Stomach (tissue), 9 donors: ENCODE data around the gene HYOU1. TPM values are rescaled to one million over a fixed set of nuclear protein-coding genes. Genes with fewer than 3 reads are reported as not detected.

ENCODE experiments used
- DNase-seq, 2 donors: peaks; one replicate each; pipeline versions ENCODE4 v3.0.0 to v3.0.0-alpha.2; 2013 to 2019
- H3K27ac ChIP-seq, 5 donors: fragments of 200-600 bp in 4 of 5; sonication (generic) in 4 of 5; one replicate each; pipeline ENCODE4 v1.5.1; 2013 to 2019; ENCODE audit warnings: mild to moderate bottlenecking in 1 of 5, moderate library complexity in 1 of 5
- H3K27me3 ChIP-seq, 3 donors: fragments of 200-600 bp; sonication (generic); one replicate each; pipeline ENCODE4 v1.5.1; 2017 to 2019; ENCODE audit warnings: mixed run types in 1 of 3
- H3K36me3 ChIP-seq, 4 donors: fragments of 200-600 bp; sonication (generic); 1 replicate in 3 of 4; 2 replicates in 1 of 4; pipeline ENCODE4 v1.5.1; 2016 to 2019
- H3K4me1 ChIP-seq, 4 donors: fragments of 200-600 bp; sonication (generic); one replicate each; pipeline ENCODE4 v1.5.1; 2016 to 2019
- H3K4me3 ChIP-seq, 4 donors: fragments of 200-600 bp; sonication (generic) in 3 of 4; one replicate each; pipeline ENCODE4 v1.5.1; 2016 to 2019; ENCODE audit warnings: mild to moderate bottlenecking in 1 of 4
- H3K9me3 ChIP-seq, 4 donors: fragments of 200-600 bp; sonication (generic); one replicate each; pipeline ENCODE4 v1.5.1; 2016 to 2019
- EP300 ChIP-seq: sonication (generic); formaldehyde crosslinking; IDR thresholded peaks from one replicate; pipeline ENCODE4 v1.6.1; 2017; ENCODE audit warnings: antibody characterized with exemption
- POLR2A ChIP-seq, 4 donors: fragments of 450-650 bp; IDR thresholded peaks; one replicate each; pipeline ENCODE4 v1.6.1; 2016; ENCODE audit warnings: antibody characterized with exemption in 4 of 4, control low read depth in 2 of 4, mild to moderate bottlenecking in 1 of 4, moderate library complexity in 1 of 4
- POLR2AphosphoS5 ChIP-seq, 3 donors: sonication (generic); formaldehyde crosslinking; IDR thresholded peaks; one replicate each; pipeline ENCODE4 v1.6.1; 2016; ENCODE audit warnings: antibody characterized with exemption in 3 of 3
- WGBS, 5 donors: extraction: QIAGEN DNeasy Blood & Tissue Kit in 3 of 5; methylation state at CpG; one replicate each; pipeline versions ENCODE4 v1.1.5 to v1.1.7; 2013 to 2018; 5-methylcytosine and 5-hydroxymethylcytosine counted together
- intact Hi-C: fragments of 100-400 bp; cut with DNase I; formaldehyde crosslinking; loops from one replicate; pipeline ENCODE4 v1.15.1; 2023; ENCODE audit warnings: low total_unique reads
- polyA plus RNA-seq, 3 donors: library from polyadenylated mRNA; stranded (reverse); fragments of 200-250 nt; gene quantifications; one replicate each; pipeline ENCODE4 v1.2.3, GENCODE V29; 2013
- total RNA-seq, 5 donors: library from RNA; depleted of rRNA; stranded (reverse); fragments of >200 nt; gene quantifications; one replicate each; pipeline versions ENCODE4 v1.1.0 to v1.2.3, GENCODE V29; 2014 to 2016
- TF ChIP-seq, protein P1 (sequence below), 7 experiments: fragments of 450-650 bp in 4 of 7; fragments of 200-600 bp in 3 of 7; sonication (generic) in 3 of 7; IDR thresholded peaks; one replicate each; pipeline ENCODE4 v1.5.1; 2016 to 2019; ENCODE audit warnings: antibody characterized with exemption in 7 of 7, control low read depth in 2 of 7, mild to moderate bottlenecking in 1 of 7
- donor health status: healthy with polysubstance abuse.
- donor health status: Bipolar disorder and iron deficiency.
- donor health status: healthy.

Gene HYOU1
- total and polyA plus RNA-seq, 8 donors: 12.7 to 127 (median 62.6) TPM

DNA sequence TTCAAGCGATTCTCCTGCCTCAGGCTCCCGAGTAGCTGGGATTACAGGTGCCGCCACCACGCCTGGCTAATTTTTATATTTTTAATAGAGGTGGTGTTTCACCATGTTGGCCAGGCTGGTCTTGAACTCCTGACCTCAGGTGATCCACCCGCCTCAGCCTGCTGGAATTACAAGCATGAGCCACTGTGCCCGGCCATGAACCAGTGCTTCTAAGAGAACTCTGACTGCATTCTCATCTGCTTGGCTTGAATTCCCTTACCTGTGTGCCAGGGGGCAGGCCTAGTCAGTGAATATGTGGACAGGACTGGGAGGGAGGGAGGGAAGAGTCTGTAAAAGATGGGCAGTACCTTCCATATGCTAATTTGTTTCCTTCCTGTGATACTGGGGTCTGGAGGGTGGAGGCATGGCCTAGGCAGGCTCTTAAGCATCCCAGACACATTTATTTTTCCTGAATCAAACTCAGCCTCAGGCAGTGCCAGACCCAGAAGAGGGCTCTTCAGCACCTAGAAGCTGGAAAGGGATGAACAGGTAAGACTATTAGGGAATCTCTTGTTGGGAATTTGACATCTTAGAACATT lies 45.4 kb downstream of the HYOU1 start:
- H3K27ac ChIP-seq: no peak overlapping the region
- H3K27me3 ChIP-seq: no peaks in the 10 kb centered on the region
- H3K36me3 ChIP-seq: peaks cover 61 to 99% (median 97%) of the 10 kb centered on the region in 4 donors
- no peaks in the 10 kb centered on the region for H3K9me3 ChIP-seq
- intact Hi-C loops: no loop called here
- TF ChIP-seq EP300: no peak
- DNase-seq: no peak
- H3K4me1 ChIP-seq: peaks cover 6 to 20% (median 15%) of the 10 kb centered on the region in 4 donors
- 85 to 88% (median 86%) methylated on average over 6 of the region's 6 CpGs for WGBS, 5 donors
- H3K4me3 ChIP-seq: no peak overlapping the region

DNA sequence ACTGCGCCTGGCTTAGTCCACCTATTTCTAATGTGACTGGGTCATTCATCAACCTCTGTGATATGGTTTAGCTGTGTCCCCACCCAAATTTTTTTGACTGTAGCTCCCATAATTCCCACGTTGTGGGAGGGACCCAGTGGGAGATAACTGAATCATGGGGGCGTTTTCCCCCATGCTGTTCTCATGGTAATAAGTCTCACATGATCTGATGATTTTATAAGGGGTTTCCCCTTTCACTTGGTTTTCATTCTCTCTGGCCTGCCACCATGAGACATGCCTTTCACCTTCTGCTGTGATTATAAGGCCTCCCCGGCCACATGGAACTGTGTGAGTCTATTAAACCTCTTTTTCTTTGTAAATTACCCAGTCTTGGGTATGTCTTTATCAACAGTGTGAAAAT lies 50.3 kb downstream of the HYOU1 start:
- no peak for DNase-seq
- no peak overlapping the region for H3K4me3 ChIP-seq
- no peaks in the 10 kb centered on the region for H3K27me3 ChIP-seq
- TF ChIP-seq POLR2AphosphoS5 (IDR thresholded peaks at IDR 0.05) (no peak), EP300 (no peak), POLR2A (IDR thresholded peaks at IDR 0.05) (no peak)
- TF ChIP-seq, protein P1, sequence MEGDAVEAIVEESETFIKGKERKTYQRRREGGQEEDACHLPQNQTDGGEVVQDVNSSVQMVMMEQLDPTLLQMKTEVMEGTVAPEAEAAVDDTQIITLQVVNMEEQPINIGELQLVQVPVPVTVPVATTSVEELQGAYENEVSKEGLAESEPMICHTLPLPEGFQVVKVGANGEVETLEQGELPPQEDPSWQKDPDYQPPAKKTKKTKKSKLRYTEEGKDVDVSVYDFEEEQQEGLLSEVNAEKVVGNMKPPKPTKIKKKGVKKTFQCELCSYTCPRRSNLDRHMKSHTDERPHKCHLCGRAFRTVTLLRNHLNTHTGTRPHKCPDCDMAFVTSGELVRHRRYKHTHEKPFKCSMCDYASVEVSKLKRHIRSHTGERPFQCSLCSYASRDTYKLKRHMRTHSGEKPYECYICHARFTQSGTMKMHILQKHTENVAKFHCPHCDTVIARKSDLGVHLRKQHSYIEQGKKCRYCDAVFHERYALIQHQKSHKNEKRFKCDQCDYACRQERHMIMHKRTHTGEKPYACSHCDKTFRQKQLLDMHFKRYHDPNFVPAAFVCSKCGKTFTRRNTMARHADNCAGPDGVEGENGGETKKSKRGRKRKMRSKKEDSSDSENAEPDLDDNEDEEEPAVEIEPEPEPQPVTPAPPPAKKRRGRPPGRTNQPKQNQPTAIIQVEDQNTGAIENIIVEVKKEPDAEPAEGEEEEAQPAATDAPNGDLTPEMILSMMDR (IDR thresholded peaks at IDR 0.05): no peak
- no peaks in the 10 kb centered on the region for H3K9me3 ChIP-seq
- H3K4me1 ChIP-seq: no peaks in the 10 kb centered on the region
- intact Hi-C loops: no loop called here
- H3K36me3 ChIP-seq: peaks cover 33 to 98% (median 93%) of the 10 kb centered on the region in 4 donors
- no peak overlapping the region for H3K27ac ChIP-seq
- WGBS, 5 donors: 82 to 90% (median 84%) methylated on average over 4 of the region's 4 CpGs

DNA sequence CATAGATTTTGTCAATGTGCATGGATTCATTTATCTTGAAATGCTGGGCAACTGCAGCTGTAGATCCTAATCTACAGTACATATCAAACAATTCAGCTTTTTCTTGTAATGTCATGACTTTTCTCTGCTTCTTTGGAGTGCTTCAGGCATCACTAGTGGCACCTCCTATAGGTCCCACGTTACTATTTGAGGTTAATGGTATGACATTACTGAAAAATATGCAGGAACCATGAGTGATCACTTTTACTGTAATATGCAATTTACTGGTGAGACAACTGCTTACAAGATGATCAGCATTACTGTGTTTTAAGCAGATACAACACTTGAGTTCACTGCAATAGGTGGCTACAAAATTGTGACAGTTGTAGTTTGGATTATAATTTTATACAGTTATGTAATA lies 56.1 kb downstream of the HYOU1 start:
- intact Hi-C loops: no loop called here

DNA sequence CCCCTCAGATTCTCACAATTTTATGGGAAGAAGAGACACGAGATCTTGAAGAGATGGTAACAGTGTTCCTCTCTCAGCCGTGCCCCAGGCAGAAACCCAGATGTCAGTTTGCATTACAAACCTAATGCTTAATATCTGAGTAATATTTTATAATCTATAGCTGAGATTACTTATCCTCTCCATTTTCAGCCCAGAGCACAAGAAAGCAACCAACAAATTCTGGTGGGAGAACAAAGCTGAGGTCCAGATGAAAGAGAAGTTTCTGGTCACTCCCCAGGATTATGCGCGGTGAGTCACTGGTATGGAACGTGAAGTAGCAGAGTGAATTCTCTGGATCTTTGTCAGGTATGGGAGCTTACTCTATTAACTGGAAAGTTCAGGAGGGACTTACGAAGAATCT lies 58.2 kb downstream of the HYOU1 start:
- H3K36me3 ChIP-seq: peaks cover 16 to 46% (median 45%) of the 10 kb centered on the region in 4 donors
- no peaks in the 10 kb centered on the region for H3K9me3 ChIP-seq
- intact Hi-C loops: no loop called here
- TF ChIP-seq POLR2AphosphoS5 (IDR thresholded peaks at IDR 0.05) (peak in 1 of 3 donors; percentile 20), POLR2A (IDR thresholded peaks at IDR 0.05) (no peak), EP300 (no peak)
- TF ChIP-seq, protein P1 (IDR thresholded peaks at IDR 0.05): no peak
- H3K27ac ChIP-seq: peak overlapping the region; percentile 77 to 92 (median 88)
- peak overlapping the region; percentile 68 to 85 (median 80) for H3K4me3 ChIP-seq
- no peaks in the 10 kb centered on the region for H3K27me3 ChIP-seq
- peak; percentile 35 to 61 for DNase-seq
- 23 to 40% (median 33%) methylated on average over 6 of the region's 6 CpGs for WGBS, 5 donors
- H3K4me1 ChIP-seq: peaks cover 20 to 43% (median 32%) of the 10 kb centered on the region in 4 donors

More for the DNA sequence above, 56.1 kb downstream of the HYOU1 start:
- Histone ChIP-seq H3K36me3 (peaks cover 16 to 66% (median 63%) of the 10 kb centered on the region in 4 donors), H3K9me3 (no peaks in the 10 kb centered on the region), H3K27ac (no peak overlapping the region), H3K27me3 (no peaks in the 10 kb centered on the region), H3K4me1 (peaks cover 20 to 43% (median 32%) of the 10 kb centered on the region in 4 donors), H3K4me3 (no peak overlapping the region)
- DNase-seq: no peak
- whole genome bisulfite sequencing, 5 donors: 45 to 70% (median 64%) methylated on average over 1 of the region's 1 CpG
- TF ChIP-seq POLR2A (IDR thresholded peaks at IDR 0.05): no peak
- TF ChIP-seq, protein P1 (IDR thresholded peaks at IDR 0.05): no peak
- no peak for TF ChIP-seq EP300
- TF ChIP-seq POLR2AphosphoS5 (IDR thresholded peaks at IDR 0.05): no peak

DNA sequence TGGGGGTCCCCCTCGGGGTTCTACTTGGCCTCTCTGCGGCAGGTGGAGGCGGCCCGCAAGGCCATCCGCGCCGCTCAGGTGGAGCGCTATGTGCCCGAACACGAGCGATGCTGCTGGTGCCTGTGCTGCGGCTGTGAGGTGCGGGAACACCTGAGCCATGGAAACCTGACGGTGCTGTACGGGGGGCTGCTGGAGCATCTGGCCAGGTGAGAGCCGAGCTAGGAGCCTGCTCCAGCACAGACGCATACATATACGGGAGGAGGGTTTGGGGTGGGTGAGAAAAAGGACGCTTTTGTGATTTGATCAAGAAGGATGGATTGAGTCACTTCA lies 58.7 kb downstream of the HYOU1 start:
- no peak for DNase-seq
- peak overlapping the region; percentile 77 to 92 (median 88) for H3K27ac ChIP-seq

More for the DNA sequence above, 58.7 kb downstream of the HYOU1 start:
- Histone ChIP-seq H3K9me3 (no peaks in the 10 kb centered on the region), H3K4me1 (peaks cover 20 to 43% (median 32%) of the 10 kb centered on the region in 4 donors), H3K36me3 (peaks cover 16 to 41% (median 40%) of the 10 kb centered on the region in 4 donors), H3K27me3 (no peaks in the 10 kb centered on the region), H3K4me3 (peak overlapping the region; percentile 68 to 85 (median 80))
- intact Hi-C loops: no loop called here
- 1 to 3% (median 1%) methylated on average over 6 to 19 of the region's 19 CpGs for WGBS, 5 donors
- no peak for TF ChIP-seq POLR2A (IDR thresholded peaks at IDR 0.05)
- no peak for TF ChIP-seq POLR2AphosphoS5 (IDR thresholded peaks at IDR 0.05)
- no peak for TF ChIP-seq EP300
- TF ChIP-seq, protein P1 (IDR thresholded peaks at IDR 0.05): no peak
